ENCODE data around the gene CDH26.

Gene CDH26

GRCh38 chr20:60013296-60014139 lies 55.3 kb downstream of the CDH26 start:
- POLR2A ChIA-PET, result no interaction called here
- TF ChIP-seq CTCF (IDR thresholded peaks at IDR 0.05; ENCODE audit: insufficient read depth, low read length, missing control alignments), result no peak
- CTCF ChIA-PET, result interaction anchor here (1.5 kb wide), 1 partner anchor 20 kb away, joined by 4 read pairs; no protein-coding TSS in a partner anchor
- no peak for DNase-seq (ENCODE audit: low read depth, low spot score)
- H3K4me3 ChIP-seq (ENCODE audit: low read depth, low read length), result no peak overlapping the region

GRCh38 chr20:60016406-60016805 lies 58.2 kb downstream of the CDH26 start:
- no peak overlapping the region for H3K4me3 ChIP-seq (ENCODE audit: low read depth, low read length)
- no peak for DNase-seq (ENCODE audit: low read depth, low spot score)
- POLR2A ChIA-PET, result no interaction called here
- CTCF ChIA-PET, result interaction anchor here (2.2 kb wide), 1 partner anchor 195 kb away, joined by 5 read pairs; no protein-coding TSS in a partner anchor
- TF ChIP-seq CTCF (IDR thresholded peaks at IDR 0.05; ENCODE audit: insufficient read depth, low read length, missing control alignments), result no peak

- H3K4me3 ChIP-seq (ENCODE audit: low read depth, low read length), result no peak overlapping the region
- CTCF ChIA-PET, result interaction anchor here (1.4 kb wide), 1 partner anchor 36 kb away, joined by 4 read pairs; no protein-coding TSS in a partner anchor
- TF ChIP-seq CTCF (IDR thresholded peaks at IDR 0.05; ENCODE audit: insufficient read depth, low read length, missing control alignments), result no peak
- POLR2A ChIA-PET, result no interaction called here
- DNase-seq (ENCODE audit: low read depth, low spot score), result no peak
Observed at GRCh38 chr20:60020251-60020650, 62.0 kb downstream of the CDH26 start.

- DNase-seq (ENCODE audit: low read depth, low spot score), result no peak
- no peak for TF ChIP-seq CTCF (IDR thresholded peaks at IDR 0.05; ENCODE audit: insufficient read depth, low read length, missing control alignments)
- ChIA-PET CTCF (interaction anchor here (0.7 to 1.4 kb wide), 2 partner anchors 20 to 35 kb away, joined by 3 to 4 read pairs; no protein-coding TSS in a partner anchor), POLR2A (no interaction called here)
- no peak overlapping the region for H3K4me3 ChIP-seq (ENCODE audit: low read depth, low read length)
Observed at GRCh38 chr20:60021104-60021503, 62.9 kb downstream of the CDH26 start.

- ChIA-PET CTCF (interaction anchor here (1.3 to 2.5 kb wide), 2 partner anchors 11 to 14 kb away, joined by 3 to 9 read pairs; no protein-coding TSS in a partner anchor), POLR2A (no interaction called here)
- no peak for TF ChIP-seq CTCF (IDR thresholded peaks at IDR 0.05; ENCODE audit: insufficient read depth, low read length, missing control alignments)
- H3K4me3 ChIP-seq (ENCODE audit: low read depth, low read length), result no peak overlapping the region
- no peak for DNase-seq (ENCODE audit: low read depth, low spot score)
Observed at GRCh38 chr20:60022849-60023248, 64.6 kb downstream of the CDH26 start.

GRCh38 chr20:60024245-60024644 lies 66.0 kb downstream of the CDH26 start:
- ChIA-PET CTCF (interaction anchor here (1.3 to 2.5 kb wide), 2 partner anchors 10 to 13 kb away, joined by 3 to 9 read pairs; no protein-coding TSS in a partner anchor), POLR2A (no interaction called here)
- no peak for DNase-seq (ENCODE audit: low read depth, low spot score)
- TF ChIP-seq CTCF (IDR thresholded peaks at IDR 0.05; ENCODE audit: insufficient read depth, low read length, missing control alignments), result no peak
- no peak overlapping the region for H3K4me3 ChIP-seq (ENCODE audit: low read depth, low read length)

Measured in AG04449 (cell line).